Stimulated activated CD8-positive, alpha-beta memory T cell treated with anti-CD3 and anti-CD28 coated beads, Interleukin-7, amount 100 ng/mL, for 1 hour (primary cell): ENCODE results near the gene CALY.

Source experiments
- DNase-seq, 2 donors: peaks; one replicate each; pipeline ENCODE4 v3.0.0-alpha.2; 2020; ENCODE audit warnings: low read depth in 2 of 2

Gene CALY

GRCh38 chr10:133366751-133367150, 30.1 kb upstream of the CALY start:
- no peak for DNase-seq

- no peak for DNase-seq
These were observed 29.4 kb upstream of the CALY start for GRCh38 chr10:133366130-133366478.

GRCh38 chr10:133365461-133366129, 28.9 kb upstream of the CALY start:
- DNase-seq: no peak

GRCh38 chr10:133364645-133365431, 28.1 kb upstream of the CALY start:
- DNase-seq: no peak

- DNase-seq: no peak
These were observed 26.1 kb upstream of the CALY start for GRCh38 chr10:133362846-133363245.

- no peak for DNase-seq
These were observed 25.2 kb upstream of the CALY start for GRCh38 chr10:133361773-133362441.

GRCh38 chr10:133361227-133361626, 24.5 kb upstream of the CALY start:
- no peak for DNase-seq

GRCh38 chr10:133359972-133360610, 23.4 kb upstream of the CALY start:
- DNase-seq: no peak

- DNase-seq: no peak
These were observed 22.9 kb upstream of the CALY start for GRCh38 chr10:133359554-133359971.

- DNase-seq: no peak
These were observed 22.2 kb upstream of the CALY start for GRCh38 chr10:133358925-133359310.

- DNase-seq: no peak
These were observed 21.6 kb upstream of the CALY start for GRCh38 chr10:133358162-133358924.

- DNase-seq: no peak
These were observed 20.8 kb upstream of the CALY start, which contains the start of gene FUOM for GRCh38 chr10:133357285-133358161. Gene FUOM (minus strand): TSS chr10:133358019. CDS start chr10:133358007, 12 bp downstream.

GRCh38 chr10:133356549-133357284, 20.0 kb upstream of the CALY start:
- DNase-seq: no peak

- no peak for DNase-seq
These were observed 19.3 kb upstream of the CALY start for GRCh38 chr10:133355991-133356390.

- DNase-seq: no peak
These were observed 18.6 kb upstream of the CALY start for GRCh38 chr10:133355266-133355665.

GRCh38 chr10:133354672-133355240, 18.1 kb upstream of the CALY start:
- DNase-seq: no peak

GRCh38 chr10:133353988-133354605, 17.4 kb upstream of the CALY start:
- no peak for DNase-seq

- no peak for DNase-seq
These were observed 16.7 kb upstream of the CALY start for GRCh38 chr10:133353202-133353959.
